Activated naive CD8-positive, alpha-beta T cell (primary cell): ENCODE results near the gene FAM216B.

Experiments used
- H3K27ac Mint-ChIP-seq: one replicate; pipeline ENCODE4 v1.8.0; 2021; ENCODE audit warnings: mixed read lengths
- H3K27me3 Mint-ChIP-seq: one replicate; pipeline ENCODE4 v1.8.0; 2021; ENCODE audit warnings: mixed read lengths
- H3K36me3 Mint-ChIP-seq: one replicate; pipeline ENCODE4 v1.8.0; 2021; ENCODE audit warnings: mixed read lengths
- H3K4me1 Mint-ChIP-seq: one replicate; pipeline ENCODE4 v1.8.0; 2021; ENCODE audit warnings: low read depth, mixed read lengths
- H3K4me3 Mint-ChIP-seq: one replicate; pipeline ENCODE4 v1.8.0; 2021; ENCODE audit warnings: mild to moderate bottlenecking, mixed read lengths
- H3K9me3 Mint-ChIP-seq: one replicate; pipeline ENCODE4 v1.8.0; 2021; ENCODE audit warnings: low read depth, mixed read lengths

FAM216B gene

GRCh38 chr13:42836930-42837690 is 55.7 kb downstream of the FAM216B start:
- Mint-ChIP-seq H3K36me3 (no peaks in the 10 kb centered on the region), H3K27me3 (peaks cover 7% of the 10 kb centered on the region), H3K4me1 (peaks cover 4% of the 10 kb centered on the region), H3K9me3 (no peaks in the 10 kb centered on the region), H3K27ac (no peak overlapping the region), H3K4me3 (no peak overlapping the region)
